ENCODE data around the gene IGFBP4.
A peak's percentile ranks its signal among the peaks of the same experiment; 100 is the strongest.

GRCh38 chr17:40490289-40490853 is 47.1 kb downstream of the IGFBP4 start:
- TF ChIP-seq CTCF (conservative IDR thresholded peaks at IDR 0.05; ENCODE audit: low read depth, low read length) (no peak), POLR2A (IDR thresholded peaks at IDR 0.05; ENCODE audit: low read depth, low read length) (no peak), MAZ (IDR thresholded peaks at IDR 0.05; ENCODE audit: borderline replicate concordance, low read depth, low read length) (peak; percentile 40; the same call in 1 of the 2 replicates), CEBPB (IDR thresholded peaks at IDR 0.05; ENCODE audit: low read depth, low read length) (peak; percentile 81), BHLHE40 (IDR thresholded peaks at IDR 0.05; ENCODE audit: low read depth, low read length) (no peak; the same call in 1 of the 2 replicates), SMC3 (IDR thresholded peaks at IDR 0.05; ENCODE audit: low read depth, low read length) (no peak), CHD1 (IDR thresholded peaks at IDR 0.05; ENCODE audit: low read depth, low read length) (no peak), RCOR1 (IDR thresholded peaks at IDR 0.05; ENCODE audit: insufficient replicate concordance, low read length) (no peak), USF2 (IDR thresholded peaks at IDR 0.05; ENCODE audit: low read depth, low read length) (peak; percentile 15; the same call in 1 of the 2 replicates), MAFK (IDR thresholded peaks at IDR 0.05; ENCODE audit: low read depth, low read length) (no peak), FOS (IDR thresholded peaks at IDR 0.05; ENCODE audit: low read depth, low read length) (no peak)
